ENCODE measurements around the gene UMOD.

- TF ChIP-seq, protein P1, sequence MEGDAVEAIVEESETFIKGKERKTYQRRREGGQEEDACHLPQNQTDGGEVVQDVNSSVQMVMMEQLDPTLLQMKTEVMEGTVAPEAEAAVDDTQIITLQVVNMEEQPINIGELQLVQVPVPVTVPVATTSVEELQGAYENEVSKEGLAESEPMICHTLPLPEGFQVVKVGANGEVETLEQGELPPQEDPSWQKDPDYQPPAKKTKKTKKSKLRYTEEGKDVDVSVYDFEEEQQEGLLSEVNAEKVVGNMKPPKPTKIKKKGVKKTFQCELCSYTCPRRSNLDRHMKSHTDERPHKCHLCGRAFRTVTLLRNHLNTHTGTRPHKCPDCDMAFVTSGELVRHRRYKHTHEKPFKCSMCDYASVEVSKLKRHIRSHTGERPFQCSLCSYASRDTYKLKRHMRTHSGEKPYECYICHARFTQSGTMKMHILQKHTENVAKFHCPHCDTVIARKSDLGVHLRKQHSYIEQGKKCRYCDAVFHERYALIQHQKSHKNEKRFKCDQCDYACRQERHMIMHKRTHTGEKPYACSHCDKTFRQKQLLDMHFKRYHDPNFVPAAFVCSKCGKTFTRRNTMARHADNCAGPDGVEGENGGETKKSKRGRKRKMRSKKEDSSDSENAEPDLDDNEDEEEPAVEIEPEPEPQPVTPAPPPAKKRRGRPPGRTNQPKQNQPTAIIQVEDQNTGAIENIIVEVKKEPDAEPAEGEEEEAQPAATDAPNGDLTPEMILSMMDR (IDR thresholded peaks at IDR 0.05; ENCODE audit: low read length): no peak
- no peak for TF ChIP-seq EZH2 (IDR thresholded peaks at IDR 0.05; ENCODE audit: borderline replicate concordance, low read length)
These were observed 38.5 kb upstream of the UMOD start for GRCh38 chr16:20391045-20391444.

All from OCI-LY1 (cell line).